Measurements from ENCODE around the gene PADI4. TPM values are rescaled to one million over a fixed set of nuclear protein-coding genes. Genes with fewer than 3 reads are reported as not detected.

PADI4 gene
- total and polyA plus RNA-seq, 2 of the 8 experiments (the other 6 are each of a cell fraction or from before 2014, with no cell fraction given): 0.29 TPM; not detected in 1

DNA sequence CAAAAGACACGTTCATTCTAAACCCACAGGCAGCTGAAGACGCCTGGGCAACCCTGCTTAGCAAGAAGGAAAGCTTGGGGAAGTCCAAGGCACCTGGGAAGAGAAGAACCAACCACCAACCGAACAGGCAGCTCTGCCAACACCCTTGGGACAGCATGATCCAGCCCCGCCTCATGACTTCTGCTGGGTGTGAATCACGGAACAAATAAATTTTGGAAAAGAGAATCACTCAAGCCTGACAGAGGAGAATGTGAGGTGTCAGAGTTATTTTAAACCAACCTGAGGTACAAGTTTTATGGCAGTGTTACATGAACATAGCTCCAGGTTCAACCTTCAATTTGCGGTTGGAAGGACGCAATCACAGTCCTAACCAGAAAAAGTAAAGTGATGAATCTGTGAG lies 10.0 kb upstream of the PADI4 start (continued):
- TF ChIP-seq KDM5A (IDR thresholded peaks at IDR 0.05; ENCODE audit: low read length) (no peak), POU5F1 (IDR thresholded peaks at IDR 0.05; ENCODE audit: low read depth, low read length) (no peak), TAF1 (IDR thresholded peaks at IDR 0.05; ENCODE audit: low read depth, low read length) (no peak), KDM4A (IDR thresholded peaks at IDR 0.05; ENCODE audit: low read depth, low read length, severe bottlenecking) (no peak), CHD2 (IDR thresholded peaks at IDR 0.05; ENCODE audit: low read length) (no peak), SRF (IDR thresholded peaks at IDR 0.05; ENCODE audit: low read depth, low read length) (no peak)

Data from H1 (cell line).